AG10803 (cell line): Measurements from ENCODE around the gene HTR3C.

Source experiments
- DNase-seq: peaks from one replicate; pipeline ENCODE4 v3.0.0; 2010; ENCODE audit warnings: low read depth
- H3K4me3 ChIP-seq: 2 replicates; pipeline ENCODE4 v1.5.1; 2011; ENCODE audit warnings: mild to moderate bottlenecking, low read length, control low read depth
- TF ChIP-seq, protein P1 (sequence below): conservative IDR thresholded peaks from 2 replicates; pipeline ENCODE4 v1.5.1; 2011; ENCODE audit warnings: mild to moderate bottlenecking, low read length, control low read depth, inconsistent platforms

Gene HTR3C

GRCh38 chr3:184096811-184097383 is 44.0 kb downstream of the HTR3C start, which contains the start of gene HTR3E:
Gene HTR3E, plus strand, starts transcription at chr3:184097064. Its CDS starts 466 bp downstream, at chr3:184097530.
- TF ChIP-seq, protein P1, sequence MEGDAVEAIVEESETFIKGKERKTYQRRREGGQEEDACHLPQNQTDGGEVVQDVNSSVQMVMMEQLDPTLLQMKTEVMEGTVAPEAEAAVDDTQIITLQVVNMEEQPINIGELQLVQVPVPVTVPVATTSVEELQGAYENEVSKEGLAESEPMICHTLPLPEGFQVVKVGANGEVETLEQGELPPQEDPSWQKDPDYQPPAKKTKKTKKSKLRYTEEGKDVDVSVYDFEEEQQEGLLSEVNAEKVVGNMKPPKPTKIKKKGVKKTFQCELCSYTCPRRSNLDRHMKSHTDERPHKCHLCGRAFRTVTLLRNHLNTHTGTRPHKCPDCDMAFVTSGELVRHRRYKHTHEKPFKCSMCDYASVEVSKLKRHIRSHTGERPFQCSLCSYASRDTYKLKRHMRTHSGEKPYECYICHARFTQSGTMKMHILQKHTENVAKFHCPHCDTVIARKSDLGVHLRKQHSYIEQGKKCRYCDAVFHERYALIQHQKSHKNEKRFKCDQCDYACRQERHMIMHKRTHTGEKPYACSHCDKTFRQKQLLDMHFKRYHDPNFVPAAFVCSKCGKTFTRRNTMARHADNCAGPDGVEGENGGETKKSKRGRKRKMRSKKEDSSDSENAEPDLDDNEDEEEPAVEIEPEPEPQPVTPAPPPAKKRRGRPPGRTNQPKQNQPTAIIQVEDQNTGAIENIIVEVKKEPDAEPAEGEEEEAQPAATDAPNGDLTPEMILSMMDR = no peak
- no peak within 1 kb of the TSS for H3K4me3 ChIP-seq
- DNase-seq = no peak

DNA sequence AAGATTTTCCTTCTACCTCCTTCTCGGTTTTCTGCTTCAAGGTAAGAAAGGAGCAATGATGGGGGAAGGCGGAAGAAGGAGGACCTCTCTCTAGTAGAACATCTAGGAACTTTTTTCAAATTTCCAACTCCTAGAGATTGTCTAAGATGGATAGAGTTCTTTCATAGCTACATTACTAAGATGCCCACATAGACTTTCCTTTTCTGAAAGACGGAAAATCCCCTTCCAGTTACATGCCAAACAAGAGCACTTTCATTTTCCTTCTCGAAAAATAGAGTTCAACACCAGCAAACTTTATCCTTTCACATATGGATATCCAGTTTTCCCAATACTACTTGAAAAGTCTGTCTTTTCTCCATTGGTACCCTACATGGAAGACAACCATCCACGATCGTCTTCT is 44.7 kb downstream of the HTR3C start:
- no peak overlapping the region for H3K4me3 ChIP-seq
- TF ChIP-seq, protein P1 = no peak
- no peak for DNase-seq

DNA sequence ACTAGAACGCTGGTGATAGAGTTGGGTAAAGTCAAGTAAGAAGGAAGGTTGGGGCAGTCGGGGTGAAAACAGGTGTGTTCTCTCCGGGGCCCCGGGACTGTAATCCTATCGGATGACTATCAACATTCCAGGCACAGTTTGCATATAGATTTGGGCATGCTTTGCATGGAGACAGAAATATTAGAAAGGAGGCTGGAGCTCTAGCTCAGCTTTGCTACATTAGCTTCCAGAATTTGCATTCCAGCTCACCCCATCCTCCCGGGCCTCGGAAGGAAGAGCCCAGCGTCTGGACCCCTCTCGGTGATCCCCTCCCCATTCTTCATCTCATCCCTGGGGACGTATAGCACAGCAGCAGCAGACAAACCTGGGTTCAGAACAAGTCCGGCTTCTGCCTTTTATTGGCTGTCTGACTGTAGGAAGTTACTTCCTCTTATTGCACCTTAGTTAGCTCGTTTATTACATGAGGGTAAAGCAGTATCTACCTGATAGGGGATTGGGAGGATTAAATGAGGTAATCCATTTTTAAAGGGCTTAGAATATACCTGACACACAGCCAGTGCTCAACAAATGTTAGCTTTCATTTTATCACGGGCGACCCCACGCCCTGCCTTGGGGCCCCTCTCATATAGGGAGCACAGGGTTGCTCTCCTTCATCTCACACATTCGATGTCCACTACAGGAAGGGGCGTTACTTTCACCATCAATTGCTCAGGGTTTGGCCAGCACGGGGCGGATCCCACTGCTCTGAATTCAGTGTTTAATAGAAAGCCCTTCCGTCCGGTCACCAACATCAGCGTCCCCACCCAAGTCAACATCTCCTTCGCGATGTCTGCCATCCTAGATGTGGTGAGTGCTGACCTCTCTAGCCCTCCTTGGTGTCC is 47.2 kb downstream of the HTR3C start:
- no peak for DNase-seq
- TF ChIP-seq, protein P1 = no peak
- no peak overlapping the region for H3K4me3 ChIP-seq
